NCI-H2107 (cell line): ENCODE data around the gene SPOP.

Source experiments
- DNase-seq: peaks from one replicate; lab custom pipeline; 2025; lab: John Stamatoyannopoulos, UW

The SPOP gene

DNA sequence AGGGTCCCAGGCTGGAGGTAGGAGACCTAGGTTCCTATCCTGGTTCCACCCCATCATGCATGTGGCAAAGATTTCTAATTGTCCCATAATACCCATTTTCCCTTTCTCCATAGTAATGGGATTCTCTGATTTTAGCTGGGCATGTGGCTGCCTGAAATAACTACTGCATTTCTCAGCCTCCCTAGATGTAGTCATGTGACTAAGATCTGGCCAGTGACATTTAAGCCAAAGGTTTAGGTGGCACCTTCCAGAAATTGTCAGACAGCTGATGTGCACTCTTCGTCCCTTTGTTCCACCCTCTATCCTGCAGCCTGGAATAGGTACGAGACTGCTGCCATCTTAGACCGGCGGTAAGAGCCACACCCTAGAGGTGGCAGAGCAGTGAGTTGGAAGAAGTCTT is 94.0 kb downstream of the SPOP start:
- DNase-seq = no peak

- no peak for DNase-seq
Observed at GRCh38 chr17:49583226-49583625, 94.7 kb downstream of the SPOP start.

- DNase-seq = no peak
Observed at GRCh38 chr17:49582789-49583188, 95.1 kb downstream of the SPOP start.

DNA sequence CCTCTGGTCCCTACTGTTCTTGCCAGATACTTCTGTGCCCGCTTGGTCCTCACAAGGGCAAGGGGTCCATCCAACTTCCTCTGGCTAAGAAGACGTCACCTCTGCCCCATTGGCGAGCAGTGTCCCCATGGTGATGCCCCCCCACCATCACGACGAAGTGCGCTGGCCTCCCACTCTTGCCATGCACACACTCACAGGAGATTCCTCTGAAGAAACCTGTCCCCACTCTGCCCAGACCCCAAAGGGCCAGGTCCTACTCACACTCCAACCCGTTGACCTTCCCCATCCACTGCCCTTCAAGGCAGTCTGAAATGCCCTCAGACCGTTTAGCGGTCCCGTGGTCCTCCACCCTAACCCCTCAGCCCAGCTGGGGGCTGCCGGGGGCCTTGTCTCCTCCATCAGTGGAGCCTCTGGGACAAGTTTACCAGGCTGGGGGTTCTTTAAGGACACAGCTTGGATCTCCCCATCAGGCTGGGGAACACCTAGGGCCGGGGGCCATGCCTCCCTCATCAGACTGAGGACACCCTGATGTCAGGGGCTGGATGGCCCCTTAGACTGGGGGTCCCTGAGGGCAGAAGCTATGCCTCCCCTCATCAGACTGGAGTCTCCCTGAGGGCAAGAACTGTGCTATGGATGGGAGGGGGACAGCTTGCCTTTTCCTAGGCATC is 95.7 kb downstream of the SPOP start:
- DNase-seq = no peak

- DNase-seq = no peak
Observed at GRCh38 chr17:49581648-49581998, 96.3 kb downstream of the SPOP start.

GRCh38 chr17:49580981-49581647 is 96.8 kb downstream of the SPOP start:
- DNase-seq = no peak

DNA sequence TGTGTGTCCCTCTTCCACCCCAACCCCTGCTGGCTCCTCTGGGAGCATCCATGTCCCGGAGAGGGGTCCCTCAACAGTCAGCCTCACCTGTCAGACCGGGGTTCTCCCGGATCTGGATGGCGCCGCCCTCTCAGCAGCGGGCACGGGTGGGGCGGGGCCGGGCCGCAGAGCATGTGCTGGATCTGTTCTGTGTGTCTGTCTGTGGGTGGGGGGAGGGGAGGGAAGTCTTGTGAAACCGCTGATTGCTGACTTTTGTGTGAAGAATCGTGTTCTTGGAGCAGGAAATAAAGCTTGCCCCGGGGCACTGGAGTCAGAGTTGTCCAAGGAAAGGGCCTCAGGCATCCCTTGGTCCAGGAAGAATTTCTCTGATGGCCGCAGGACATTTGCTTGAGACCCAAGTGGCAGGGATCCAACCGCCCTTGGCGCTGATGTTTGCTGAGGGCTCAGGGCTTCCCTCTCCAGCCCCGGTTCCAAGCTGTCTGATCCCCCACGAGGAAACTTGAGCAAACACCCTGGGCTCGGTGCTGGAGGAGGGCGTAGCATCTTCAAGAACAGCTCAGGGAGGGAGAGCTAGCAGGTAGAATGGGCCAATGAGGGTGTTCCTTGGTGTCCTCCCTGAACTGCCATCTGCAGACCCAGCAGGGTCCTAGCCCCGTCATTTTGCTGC is 97.7 kb downstream of the SPOP start:
- DNase-seq = no peak

DNA sequence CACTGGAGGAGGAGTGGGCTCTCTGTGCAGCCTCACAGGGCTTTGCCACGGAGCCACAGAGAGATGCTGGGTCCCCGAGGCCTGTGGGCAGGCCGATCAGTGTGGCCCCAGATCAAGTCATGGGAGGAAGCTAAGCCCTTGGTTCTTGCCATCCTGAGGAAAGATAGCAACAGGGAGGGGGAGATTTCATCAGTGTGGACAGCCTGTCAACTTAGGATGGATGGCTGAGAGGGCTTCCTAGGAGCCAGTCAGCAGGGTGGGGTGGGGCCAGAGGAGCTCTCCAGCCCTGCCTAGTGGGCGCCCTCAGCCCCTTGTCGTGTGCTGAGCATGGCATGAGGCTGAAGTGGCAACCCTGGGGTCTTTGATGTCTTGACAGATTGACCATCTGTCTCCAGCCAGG is 98.4 kb downstream of the SPOP start:
- no peak for DNase-seq

GRCh38 chr17:49578952-49579500 is 98.9 kb downstream of the SPOP start:
- no peak for DNase-seq

- no peak for DNase-seq
Observed at GRCh38 chr17:49578414-49578813, 99.5 kb downstream of the SPOP start.

DNA sequence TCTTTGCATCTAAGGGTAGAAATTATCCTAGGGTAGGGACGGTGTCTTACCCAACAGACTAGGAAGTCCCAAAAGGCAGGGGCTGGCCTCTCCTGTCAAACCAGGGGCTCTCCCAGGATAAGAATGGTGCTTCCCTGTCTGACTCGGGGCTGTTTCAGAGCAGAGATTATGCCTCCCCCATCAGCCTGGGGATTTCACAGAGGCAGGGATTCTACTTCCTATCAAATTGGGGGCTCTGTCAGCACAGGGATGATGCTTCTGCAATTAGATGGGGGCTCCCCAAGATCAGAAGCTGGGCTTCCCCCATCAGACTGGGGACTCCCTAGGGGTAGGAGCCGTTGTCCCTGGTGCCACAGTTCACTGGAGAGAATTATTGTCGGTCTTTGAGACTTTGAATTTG is 99.9 kb downstream of the SPOP start:
- no peak for DNase-seq

- DNase-seq = no peak
Observed at GRCh38 chr17:49577650-49577934, 100.3 kb downstream of the SPOP start.

DNA sequence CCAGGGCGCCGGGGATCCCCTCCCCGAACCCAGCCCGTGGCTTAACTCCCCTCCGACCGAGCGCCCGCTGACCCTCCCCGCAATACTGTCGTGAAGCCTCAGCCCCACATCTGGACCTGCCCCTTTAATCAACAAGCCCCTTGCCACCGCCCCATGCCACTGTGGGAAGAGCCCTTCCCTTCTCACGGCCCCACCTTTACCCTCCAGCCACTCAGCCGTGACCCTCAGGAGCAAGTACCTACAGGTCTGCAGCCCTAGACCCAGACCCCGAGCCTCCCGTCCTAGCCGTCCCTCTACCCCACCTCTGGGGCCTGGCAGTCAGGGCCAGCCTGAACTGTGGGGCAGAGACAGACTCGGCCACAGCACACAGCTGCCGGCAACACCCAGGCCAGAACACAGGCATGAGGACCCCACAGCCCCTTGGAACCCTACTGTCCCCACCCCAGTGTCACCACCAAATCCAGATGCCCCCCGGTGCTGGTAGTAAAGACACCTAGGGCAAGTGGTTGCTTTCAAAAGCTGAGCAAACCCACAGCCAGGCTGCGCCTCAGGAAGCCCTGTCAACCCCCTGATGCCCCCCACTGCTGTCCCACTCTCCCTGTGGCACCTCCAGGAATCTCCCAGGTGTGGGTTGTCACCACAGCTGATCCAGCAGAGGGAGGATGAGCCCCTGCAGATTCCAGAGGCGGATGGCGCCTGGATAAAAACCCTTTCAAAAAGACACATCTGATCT is 100.8 kb downstream of the SPOP start:
- no peak for DNase-seq

DNA sequence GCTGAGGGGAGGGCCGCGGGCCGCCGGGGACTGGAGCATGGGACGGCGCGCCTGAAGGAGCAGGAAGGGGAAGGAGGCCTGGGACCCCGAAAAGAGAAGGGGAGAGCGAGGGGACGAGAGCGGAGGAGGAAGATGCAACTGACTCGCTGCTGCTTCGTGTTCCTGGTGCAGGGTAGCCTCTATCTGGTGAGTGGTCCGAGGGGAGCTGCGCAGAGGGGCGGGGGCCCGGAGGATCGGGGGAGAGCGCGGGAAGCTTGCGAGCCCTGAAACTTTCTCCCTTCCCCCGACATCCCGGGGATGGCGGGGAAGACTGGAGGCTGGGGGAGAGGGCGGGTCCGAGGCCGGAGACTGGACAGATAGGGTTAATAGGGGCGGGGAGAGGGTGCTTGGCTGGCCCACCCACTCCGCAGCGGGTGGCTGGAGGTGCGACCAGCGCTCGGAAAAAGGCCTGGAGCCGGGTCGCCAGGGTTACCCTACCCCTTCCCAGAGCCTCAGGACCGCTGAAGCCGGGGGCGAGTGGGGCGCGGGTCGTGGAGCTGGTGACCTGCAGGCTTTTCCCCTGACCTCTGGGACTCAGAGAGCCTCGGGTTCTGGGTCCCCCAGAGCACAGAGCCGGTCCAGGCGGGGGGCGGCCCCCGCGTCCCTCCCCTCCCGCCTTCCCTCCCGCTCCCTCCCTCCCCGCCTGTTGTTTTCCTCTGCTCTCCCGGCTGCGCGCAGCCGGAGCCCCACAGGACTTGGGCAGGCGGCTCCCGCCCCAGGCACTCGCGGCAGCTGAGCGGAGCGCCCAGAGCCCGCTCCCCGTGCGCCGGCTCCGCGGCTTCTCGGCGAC is 101.6 kb downstream of the SPOP start:
- DNase-seq = no peak

DNA sequence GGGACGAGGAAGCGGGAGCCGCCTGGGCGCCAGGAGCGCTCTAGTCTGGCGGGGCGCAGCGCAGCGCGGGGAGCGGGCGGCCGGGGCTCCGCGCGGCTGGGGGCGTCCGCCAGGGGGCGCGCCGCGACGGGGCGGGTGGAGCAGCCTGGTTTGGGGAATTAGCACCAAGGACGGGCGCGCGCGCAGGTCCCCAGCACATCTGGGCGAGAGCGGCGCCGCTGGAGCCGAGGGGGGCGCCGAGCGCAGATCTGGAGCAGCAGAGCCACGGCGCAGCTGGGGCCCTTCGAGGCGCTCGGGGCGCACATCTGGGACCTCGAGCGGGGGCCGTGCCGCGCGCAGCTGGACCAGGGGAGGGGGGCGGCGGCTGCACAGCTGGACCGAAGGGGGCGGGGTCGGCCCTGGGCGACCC is 102.2 kb downstream of the SPOP start, which contains the start of gene NXPH3:
Gene NXPH3 (plus strand): TSS at position 193 of the 409 bp plus-strand sequence. CDS start 349 bp downstream, outside the sequence.
- DNase-seq = peak; percentile 39

- DNase-seq = no peak
Observed at GRCh38 chr17:49574945-49575678, 102.8 kb downstream of the SPOP start.

GRCh38 chr17:49574323-49574781 is 103.5 kb downstream of the SPOP start:
- DNase-seq = no peak

DNA sequence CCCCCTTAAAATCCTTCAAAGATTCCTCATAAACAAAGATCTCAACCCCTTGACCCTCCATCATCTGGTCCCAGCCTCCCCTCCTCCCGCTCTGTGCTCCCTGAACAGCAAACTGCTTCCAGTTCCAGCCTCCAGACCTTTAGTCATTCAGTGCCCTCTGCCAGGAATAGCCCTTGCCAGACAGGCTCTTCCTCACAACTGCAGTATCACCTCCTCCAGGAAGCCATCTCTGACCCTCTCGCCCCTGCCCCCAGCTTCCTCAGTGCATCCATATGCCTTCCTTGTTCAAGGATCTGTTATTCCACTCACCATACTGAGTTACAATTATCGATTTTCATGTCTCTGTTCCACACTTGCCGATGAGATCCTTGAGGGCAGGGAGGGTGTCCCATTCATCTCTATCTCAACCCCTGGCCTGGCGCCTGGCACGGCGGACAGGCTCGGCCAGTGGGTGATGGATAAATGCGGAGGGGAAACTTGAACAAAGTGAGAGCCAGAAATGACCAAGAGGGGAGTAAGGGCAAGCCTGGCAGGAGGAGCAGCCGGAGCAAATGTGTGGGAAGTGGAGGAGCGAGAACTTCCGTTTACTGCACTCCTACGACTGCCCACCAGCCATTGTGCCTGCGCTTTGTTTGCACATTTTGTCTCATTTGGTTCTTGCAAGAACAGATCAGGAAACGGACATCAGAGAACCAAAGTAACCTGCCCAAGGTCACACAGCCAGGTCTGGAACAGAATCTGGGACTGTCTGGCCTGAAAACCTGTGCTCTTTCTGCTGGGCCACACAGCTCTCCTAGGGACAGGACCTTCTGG is 104.2 kb downstream of the SPOP start:
- DNase-seq = no peak

DNA sequence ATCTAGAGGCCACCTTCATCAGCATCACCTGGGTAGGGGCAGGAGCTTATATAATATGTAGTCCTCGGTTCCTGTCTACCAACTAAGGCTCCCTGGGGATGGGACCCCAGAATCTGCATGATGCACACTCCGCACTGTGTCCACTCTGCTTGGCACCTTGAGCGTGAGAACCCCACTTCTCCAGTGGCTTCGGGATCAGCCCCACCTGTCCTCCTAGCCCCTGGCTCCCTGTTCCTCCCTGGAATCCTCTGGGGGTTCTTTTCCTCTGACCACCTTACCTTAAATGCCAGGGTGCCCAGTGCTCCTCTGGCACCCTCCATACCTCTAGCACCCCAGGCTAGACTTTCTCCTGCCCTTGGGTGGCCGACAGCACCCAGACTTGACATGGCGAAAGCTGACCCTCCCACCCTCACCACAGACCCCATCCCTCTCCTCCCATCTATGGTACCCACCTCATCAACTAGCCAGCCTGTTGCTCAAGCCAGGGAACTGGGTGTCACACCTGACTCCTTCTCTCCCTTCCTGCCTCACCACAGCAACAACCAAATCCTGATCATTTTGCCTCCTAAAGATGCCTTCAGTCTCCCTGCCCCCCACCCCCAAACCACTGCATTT is 105.0 kb downstream of the SPOP start:
- no peak for DNase-seq

GRCh38 chr17:49572226-49572625 is 105.7 kb downstream of the SPOP start:
- no peak for DNase-seq
